Testis (tissue), 2 donors: Measurements from ENCODE around the gene FAM169A.

ENCODE experiments used
- CTCF ChIP-seq, 3 experiments: fragments of 450-650 bp in 2 of 3; fragments of 200-600 bp in 1 of 3; sonication (generic) in 1 of 3; IDR thresholded peaks; one replicate each; pipeline ENCODE4 v1.5.1; 2016 to 2019; ENCODE audit warnings: antibody characterized with exemption in 3 of 3, mild to moderate bottlenecking in 2 of 3, moderate library complexity in 1 of 3
- POLR2A ChIP-seq: fragments of 450-650 bp; IDR thresholded peaks from one replicate; pipeline ENCODE4 v1.6.1; 2017; ENCODE audit warnings: antibody characterized with exemption, mild to moderate bottlenecking, moderate library complexity

GRCh38 chr5:74889523-74890105 lies 23.4 kb upstream of the FAM169A start:
- TF ChIP-seq CTCF (IDR thresholded peaks at IDR 0.05) (no peak), POLR2A (no peak)
